HEK293 (cell line): Measurements from ENCODE around the gene TAS2R10.

ENCODE experiments used
- CTCF ChIP-seq: fragments of 450-650 bp; formaldehyde crosslinking; IDR thresholded peaks from 2 replicates; pipeline ENCODE4 v1.5.1; 2016; ENCODE audit warnings: missing biosample characterization, missing genetic modification characterization
- HOXC10 ChIP-seq: sonication (generic); formaldehyde crosslinking; IDR thresholded peaks from 2 replicates; pipeline ENCODE4 v1.8.1; 2023; ENCODE audit warnings: mild to moderate bottlenecking, missing genetic modification reagents
- KLF10 ChIP-seq: fragments of 450-650 bp; IDR thresholded peaks from 2 replicates; pipeline ENCODE4 v1.5.1; 2018; ENCODE audit warnings: missing biosample characterization, mild to moderate bottlenecking, missing genetic modification characterization
- MYNN ChIP-seq: fragments of 450-650 bp; formaldehyde crosslinking; IDR thresholded peaks from 2 replicates; pipeline ENCODE4 v1.5.1; 2016; ENCODE audit warnings: missing biosample characterization, missing genetic modification characterization, borderline replicate concordance
- TCF7L2 ChIP-seq: IDR thresholded peaks from 2 replicates; pipeline ENCODE4 v1.6.1; 2011; ENCODE audit warnings: low read depth, mild to moderate bottlenecking, inconsistent platforms, low read length, moderate library complexity, borderline replicate concordance
- ZFHX2 ChIP-seq: fragments of 450-650 bp; formaldehyde crosslinking; conservative IDR thresholded peaks from 2 replicates; pipeline ENCODE4 v1.5.1; 2016; ENCODE audit warnings: missing biosample characterization, missing genetic modification characterization
- ZNF133 ChIP-seq: fragments of 450-650 bp; formaldehyde crosslinking; IDR thresholded peaks from 2 replicates; pipeline ENCODE4 v1.5.1; 2016; ENCODE audit warnings: missing biosample characterization, missing genetic modification characterization
- ZNF274 ChIP-seq, 2 experiments: fragments of 200-500 bp in 1 of 2; fragments of 450-650 bp in 1 of 2; sonication (Bioruptor generic) in 1 of 2; formaldehyde crosslinking in 1 of 2; IDR thresholded peaks; 2 replicates each; pipeline versions ENCODE4 v1.5.1 to v1.6.1; 2014 to 2016; ENCODE audit warnings: borderline replicate concordance in 1 of 2, inconsistent platforms in 1 of 2, low read length in 1 of 2, missing biosample characterization in 1 of 2, missing genetic modification characterization in 1 of 2
- ZNF398 ChIP-seq: fragments of 450-650 bp; formaldehyde crosslinking; IDR thresholded peaks from 2 replicates; pipeline ENCODE4 v1.5.1; 2017; ENCODE audit warnings: missing biosample characterization, missing genetic modification characterization
- TF ChIP-seq, protein P1 (sequence below): fragments of 450-650 bp; formaldehyde crosslinking; IDR thresholded peaks from 2 replicates; pipeline ENCODE4 v1.5.1; 2016; ENCODE audit warnings: missing biosample characterization, missing genetic modification characterization

DNA sequence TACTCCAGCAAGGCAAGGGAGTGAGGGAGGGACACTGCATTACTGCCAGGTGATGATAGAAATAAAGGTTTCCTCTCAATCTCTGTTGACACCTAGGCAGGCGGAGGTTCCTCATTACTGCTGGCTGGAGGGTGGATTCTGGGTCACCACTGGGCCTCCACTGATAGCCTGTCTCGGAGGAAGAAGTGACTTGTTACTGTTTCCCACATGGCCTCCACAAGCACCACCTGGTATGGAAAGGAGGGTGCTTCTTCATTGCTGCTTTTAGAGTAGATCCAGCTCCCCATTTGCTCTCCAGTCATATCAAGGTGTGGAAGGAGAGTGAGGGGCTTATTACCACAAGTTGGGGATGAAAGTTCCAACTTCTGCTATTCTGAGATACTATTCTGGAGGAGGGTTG lies 16.7 kb upstream of the TAS2R10 start:
- no peak for TF ChIP-seq ZNF274 (IDR thresholded peaks at IDR 0.05; ENCODE audit: low read length)
- TF ChIP-seq ZNF274 (tag by site-specific recombination; IDR thresholded peaks at IDR 0.05; ENCODE audit: borderline replicate concordance), result no peak
- no peak for TF ChIP-seq ZNF398 (tag by site-specific recombination)
- no peak for TF ChIP-seq ZFHX2 (tag by site-specific recombination)
- TF ChIP-seq MYNN (tag by site-specific recombination), result no peak
- TF ChIP-seq KLF10 (tag by site-specific recombination), result no peak
- TF ChIP-seq TCF7L2, result no peak
- TF ChIP-seq HOXC10 (CRISPR knock-in tag), result no peak
- no peak for TF ChIP-seq CTCF
- TF ChIP-seq, protein P1, sequence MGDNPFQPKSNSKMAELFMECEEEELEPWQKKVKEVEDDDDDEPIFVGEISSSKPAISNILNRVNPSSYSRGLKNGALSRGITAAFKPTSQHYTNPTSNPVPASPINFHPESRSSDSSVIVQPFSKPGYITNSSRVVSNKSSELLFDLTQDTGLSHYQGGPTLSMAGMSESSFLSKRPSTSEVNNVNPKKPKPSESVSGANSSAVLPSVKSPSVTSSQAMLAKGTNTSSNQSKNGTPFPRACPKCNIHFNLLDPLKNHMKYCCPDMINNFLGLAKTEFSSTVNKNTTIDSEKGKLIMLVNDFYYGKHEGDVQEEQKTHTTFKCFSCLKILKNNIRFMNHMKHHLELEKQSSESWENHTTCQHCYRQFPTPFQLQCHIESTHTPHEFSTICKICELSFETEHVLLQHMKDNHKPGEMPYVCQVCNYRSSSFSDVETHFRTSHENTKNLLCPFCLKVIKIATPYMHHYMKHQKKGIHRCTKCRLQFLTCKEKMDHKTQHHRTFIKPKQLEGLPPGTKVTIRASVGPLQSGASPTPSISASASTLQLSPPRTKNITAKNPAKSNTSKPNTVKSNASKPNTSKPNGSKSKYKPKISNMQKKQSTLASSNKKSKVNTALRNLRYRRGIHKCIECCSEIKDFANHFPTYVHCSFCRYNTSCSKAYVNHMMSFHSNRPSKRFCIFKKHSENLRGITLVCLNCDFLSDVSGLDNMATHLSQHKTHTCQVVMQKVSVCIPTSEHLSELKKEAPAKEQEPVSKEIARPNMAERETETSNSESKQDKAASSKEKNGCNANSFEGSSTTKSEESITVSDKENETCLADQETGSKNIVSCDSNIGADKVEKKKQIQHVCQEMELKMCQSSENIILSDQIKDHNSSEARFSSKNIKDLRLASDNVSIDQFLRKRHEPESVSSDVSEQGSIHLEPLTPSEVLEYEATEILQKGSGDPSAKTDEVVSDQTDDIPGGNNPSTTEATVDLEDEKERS (tag by site-specific recombination), result no peak
- TF ChIP-seq ZNF133, result no peak
